Right cardiac atrium (tissue), 5 donors: ENCODE data around the gene GPR176. TPM values are rescaled to one million over a fixed set of nuclear protein-coding genes. Genes with fewer than 3 reads are reported as not detected.

ENCODE experiments used
- ATAC-seq, 2 donors: fragments of 200-7000 bp; cut with Tn5 transposase; one replicate each; pipeline versions ENCODE4 v1.8.0 to v1.9.1; 2020; ENCODE audit warnings: moderate library complexity in 2 of 2, mild to moderate bottlenecking in 1 of 2
- DNase-seq, 3 donors: peaks; one replicate each; pipeline ENCODE4 v3.0.0-alpha.2; 2020
- H3K27ac ChIP-seq: one replicate; pipeline ENCODE4 v1.5.1; 2013; ENCODE audit warnings: mild to moderate bottlenecking, low read length, control low read depth, moderate library complexity
- H3K27me3 ChIP-seq: one replicate; pipeline ENCODE4 v1.6.1; 2013; ENCODE audit not compliant: control insufficient read depth, insufficient read depth
- H3K4me1 ChIP-seq: one replicate; pipeline ENCODE4 v1.6.1; 2013; ENCODE audit warnings: low read length; ENCODE audit not compliant: control insufficient read depth, insufficient read depth
- H3K4me3 ChIP-seq: one replicate; pipeline ENCODE4 v1.5.1; 2013; ENCODE audit warnings: low read length, control low read depth
- H3K9me3 ChIP-seq: one replicate; pipeline ENCODE4 v1.6.1; 2013; ENCODE audit warnings: low read length; ENCODE audit not compliant: control insufficient read depth
- WGBS: extraction: QIAGEN DNeasy Blood & Tissue Kit; methylation state at CpG from one replicate; pipeline ENCODE4 v1.1.7; 2013; 5-methylcytosine and 5-hydroxymethylcytosine counted together
- intact Hi-C, 4 donors: fragments of 100-400 bp; cut with DNase I; formaldehyde crosslinking; loops; one replicate each; pipeline versions ENCODE4 v1.11.0 to v1.14.0; 2022 to 2023
- polyA plus RNA-seq: library from polyadenylated mRNA; stranded (reverse); fragments of 200-250 nt; gene quantifications from one replicate; pipeline ENCODE4 v1.2.3, GENCODE V29; 2013
- total RNA-seq, 4 donors: library from RNA; stranded (reverse); fragmentation: NEBNext Ultra II Directional; extraction: Animal tissue kit (Norgen Biotek cat#: 25700); gene quantifications; one replicate each; pipeline ENCODE4 v1.2.1, GENCODE V29; 2021
- donor health status: healthy with polysubstance abuse.
- donor health status: DM: no; HTN: yes; CAD: no.
- donor health status: DM: no; HTN: no; CAD: no.
- donor health status: DM: no; HTN: yes; CAD: no; lungs with severe emphysema.
- donor health status: DM: yes; HTN: yes; CAD: no.

The GPR176 gene
- total and polyA plus RNA-seq, 5 donors = 1.4 to 3.9 (median 1.8) TPM

GRCh38 chr15:39767921-39768320, 152.1 kb downstream of the GPR176 start:
- no peak overlapping the region for H3K4me3 ChIP-seq
- intact Hi-C loops = loop anchor here in 1 of 4 donors (10.0 kb wide), 1 partner anchor 163 kb away; no protein-coding TSS in a partner anchor
- H3K4me1 ChIP-seq = no peaks in the 10 kb centered on the region
- H3K27me3 ChIP-seq = no peaks in the 10 kb centered on the region
- no peak for ATAC-seq
- no peaks in the 10 kb centered on the region for H3K9me3 ChIP-seq
- H3K27ac ChIP-seq = no peak overlapping the region
- 90% methylated on average over 5 of the region's 5 CpGs for WGBS
- no peak for DNase-seq

GRCh38 chr15:39761006-39761405, 159.1 kb downstream of the GPR176 start:
- ATAC-seq (no peak), DNase-seq (no peak)
- intact Hi-C loops = loop anchor here in 1 of 4 donors (10.0 kb wide), 1 partner anchor 156 kb away; no protein-coding TSS in a partner anchor
- no peaks in the 10 kb centered on the region for H3K27me3 ChIP-seq
- 40% methylated on average over 2 of the region's 2 CpGs for WGBS
- no peak overlapping the region for H3K27ac ChIP-seq
- no peaks in the 10 kb centered on the region for H3K9me3 ChIP-seq
- no peak overlapping the region for H3K4me3 ChIP-seq
- no peaks in the 10 kb centered on the region for H3K4me1 ChIP-seq

DNA sequence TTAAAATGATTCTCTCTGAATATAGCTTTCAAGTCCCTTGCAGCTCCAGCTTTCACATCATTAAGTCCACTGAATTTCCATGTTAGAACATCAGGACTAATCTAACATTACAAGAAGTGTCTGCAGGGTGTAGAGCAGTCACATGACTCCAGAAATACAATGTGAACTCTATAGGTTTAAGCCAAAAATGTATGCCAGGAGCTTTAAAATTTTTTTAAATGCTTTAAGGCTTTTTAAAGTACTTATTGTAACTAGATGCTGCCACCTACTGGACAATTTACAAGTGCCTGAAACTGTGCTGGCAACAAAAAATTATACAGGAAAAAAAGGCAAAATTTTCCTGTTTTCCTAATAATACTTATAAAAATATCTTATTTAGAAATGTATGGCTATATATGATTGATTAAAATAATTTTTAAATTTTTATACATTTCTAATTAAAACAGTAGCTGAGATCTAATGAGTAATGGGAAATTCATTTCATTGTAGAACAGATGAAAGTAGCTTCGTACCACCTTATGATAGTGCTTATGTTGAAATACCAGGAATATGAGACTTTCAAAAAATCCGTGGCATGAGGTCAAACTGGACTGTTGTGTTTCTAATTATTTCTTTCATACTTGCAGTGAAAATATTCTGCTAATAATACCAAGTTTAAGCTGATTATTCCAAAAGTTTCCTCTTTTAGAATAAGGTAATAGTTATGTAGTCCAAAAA, 163.1 kb downstream of the GPR176 start:
- 49% methylated on average over 2 of the region's 2 CpGs for WGBS
- no peak for ATAC-seq
- no peaks in the 10 kb centered on the region for H3K27me3 ChIP-seq
- no peak overlapping the region for H3K4me3 ChIP-seq
- intact Hi-C loops = loop anchor here (5.0 to 10.0 kb wide), 6 partner anchors 70 to 1052 kb away; partner anchors contain the start of gene THBS1 (in 1 of the 4)
- no peak overlapping the region for H3K27ac ChIP-seq
- no peak for DNase-seq
- no peaks in the 10 kb centered on the region for H3K4me1 ChIP-seq
- H3K9me3 ChIP-seq = no peaks in the 10 kb centered on the region

GRCh38 chr15:39752991-39753390, 167.1 kb downstream of the GPR176 start:
- H3K27me3 ChIP-seq = no peaks in the 10 kb centered on the region
- ATAC-seq = no peak
- H3K4me1 ChIP-seq = no peaks in the 10 kb centered on the region
- H3K9me3 ChIP-seq = no peaks in the 10 kb centered on the region
- WGBS = 75% methylated on average over 1 of the region's 1 CpG
- intact Hi-C loops = loop anchor here (5.0 to 10.0 kb wide), 4 partner anchors 66 to 1048 kb away; partner anchors contain the start of gene THBS1 (in 1 of the 4)
- no peak overlapping the region for H3K27ac ChIP-seq
- H3K4me3 ChIP-seq = no peak overlapping the region
- no peak for DNase-seq

DNA sequence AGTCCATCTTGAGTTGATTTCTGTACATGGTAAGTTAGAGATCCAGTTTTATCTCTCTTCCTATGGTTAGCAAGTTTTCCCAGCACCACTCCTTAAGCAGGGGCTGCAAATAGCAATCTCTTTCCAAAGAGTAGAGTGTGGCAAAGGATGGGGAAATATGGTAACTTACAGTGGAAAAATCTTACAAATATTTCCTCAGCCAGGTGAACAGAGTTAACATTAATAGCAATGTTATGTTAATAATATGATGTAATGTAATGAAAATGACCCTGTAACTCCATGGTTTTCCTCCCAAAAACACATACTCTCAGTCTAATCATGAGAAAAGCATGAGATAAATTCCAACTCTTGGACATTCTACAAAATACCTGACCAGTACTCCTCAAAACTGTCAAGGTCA, 167.8 kb downstream of the GPR176 start:
- no peak overlapping the region for H3K27ac ChIP-seq
- no peaks in the 10 kb centered on the region for H3K27me3 ChIP-seq
- ATAC-seq (no peak), DNase-seq (no peak)
- H3K4me3 ChIP-seq = no peak overlapping the region
- no peaks in the 10 kb centered on the region for H3K9me3 ChIP-seq
- no peaks in the 10 kb centered on the region for H3K4me1 ChIP-seq
- intact Hi-C loops = loop anchor here (5.0 to 10.0 kb wide), 4 partner anchors 65 to 1047 kb away; partner anchors contain the start of gene THBS1 (in 1 of the 4)

Other genes starting within 250 kb of the GPR176 start
- gene FSIP1, start 137.4 kb downstream of the GPR176 start, total RNA-seq = under 1 TPM; 0.25 to 0.53 (median 0.41) TPM
- 0.16 TPM for gene FSIP1, start 137.4 kb downstream of the GPR176 start, polyA plus RNA-seq
- 10 to 100 TPM; 22.3 to 28.3 (median 25.1) TPM for gene EIF2AK4, start 13.8 kb upstream of the GPR176 start, total RNA-seq
- gene EIF2AK4, start 13.8 kb upstream of the GPR176 start, polyA plus RNA-seq = 35.4 TPM
- 100 to 1,000 TPM; 184 to 229 (median 210) TPM for gene SRP14, start 118.9 kb upstream of the GPR176 start, total RNA-seq
- gene SRP14, start 118.9 kb upstream of the GPR176 start, polyA plus RNA-seq = 574 TPM
- 1 to 10 TPM; 3.0 to 9.9 (median 8.5) TPM for gene BMF, start 188.6 kb upstream of the GPR176 start, total RNA-seq
- 2.9 TPM for gene BMF, start 188.6 kb upstream of the GPR176 start, polyA plus RNA-seq
- gene BUB1B, start 240.8 kb upstream of the GPR176 start, total RNA-seq = 1 to 10 TPM in 3 of 4 donors, not detected in 1; 1.4 to 1.8 (median 1.7) TPM
- 0.18 TPM for gene BUB1B, start 240.8 kb upstream of the GPR176 start, polyA plus RNA-seq